Fibroblast of the aortic adventitia (primary cell): ENCODE data around the gene PTGES2. TPM values are rescaled to one million over a fixed set of nuclear protein-coding genes. Genes with fewer than 3 reads are reported as not detected.

Experiments
- DNase-seq: peaks from one replicate; pipeline ENCODE4 v3.0.0-alpha.2; 2010; ENCODE audit warnings: low read depth
- H3K4me3 ChIP-seq: 2 replicates; pipeline ENCODE4 v1.5.1; 2011; ENCODE audit warnings: low read depth, mild to moderate bottlenecking, control low read depth, low read length, moderate library complexity
- total RNA-seq: library from RNA; depleted of rRNA; stranded (reverse); fragments of >200 nt; gene quantifications from 2 replicates; pipeline ENCODE4 v1.2.3, GENCODE V29; 2012; ENCODE audit warnings: low replicate concordance
- TF ChIP-seq, protein P1 (sequence below): IDR thresholded peaks from 2 replicates; pipeline ENCODE4 v1.5.1; 2011; ENCODE audit warnings: mild to moderate bottlenecking, low read length, control low read depth, inconsistent platforms; ENCODE audit not compliant: insufficient read depth

PTGES2 gene
- total RNA-seq, 1 donor: 40.8 TPM

DNA sequence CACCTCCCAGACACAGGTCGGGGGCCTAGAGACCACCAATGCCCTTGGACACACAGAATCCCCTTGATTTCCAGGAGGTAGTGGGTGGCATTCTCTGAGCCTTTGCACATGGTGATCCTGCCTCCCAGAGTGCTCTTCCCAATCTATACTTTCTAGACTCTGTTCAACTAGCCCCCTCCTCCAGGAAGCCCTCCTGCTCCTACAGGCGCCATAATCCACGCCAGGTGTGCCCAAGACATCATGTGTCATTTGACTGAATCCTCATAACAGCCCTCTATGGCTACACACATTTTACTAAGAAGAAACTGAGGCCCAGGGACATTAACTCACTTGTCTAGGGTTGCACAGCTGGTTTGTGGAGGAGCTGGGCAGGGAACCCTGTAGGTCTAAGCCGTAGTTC, 39.7 kb upstream of the PTGES2 start:
- TF ChIP-seq, protein P1, sequence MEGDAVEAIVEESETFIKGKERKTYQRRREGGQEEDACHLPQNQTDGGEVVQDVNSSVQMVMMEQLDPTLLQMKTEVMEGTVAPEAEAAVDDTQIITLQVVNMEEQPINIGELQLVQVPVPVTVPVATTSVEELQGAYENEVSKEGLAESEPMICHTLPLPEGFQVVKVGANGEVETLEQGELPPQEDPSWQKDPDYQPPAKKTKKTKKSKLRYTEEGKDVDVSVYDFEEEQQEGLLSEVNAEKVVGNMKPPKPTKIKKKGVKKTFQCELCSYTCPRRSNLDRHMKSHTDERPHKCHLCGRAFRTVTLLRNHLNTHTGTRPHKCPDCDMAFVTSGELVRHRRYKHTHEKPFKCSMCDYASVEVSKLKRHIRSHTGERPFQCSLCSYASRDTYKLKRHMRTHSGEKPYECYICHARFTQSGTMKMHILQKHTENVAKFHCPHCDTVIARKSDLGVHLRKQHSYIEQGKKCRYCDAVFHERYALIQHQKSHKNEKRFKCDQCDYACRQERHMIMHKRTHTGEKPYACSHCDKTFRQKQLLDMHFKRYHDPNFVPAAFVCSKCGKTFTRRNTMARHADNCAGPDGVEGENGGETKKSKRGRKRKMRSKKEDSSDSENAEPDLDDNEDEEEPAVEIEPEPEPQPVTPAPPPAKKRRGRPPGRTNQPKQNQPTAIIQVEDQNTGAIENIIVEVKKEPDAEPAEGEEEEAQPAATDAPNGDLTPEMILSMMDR: no peak
- H3K4me3 ChIP-seq: no peak overlapping the region
- DNase-seq: no peak

DNA sequence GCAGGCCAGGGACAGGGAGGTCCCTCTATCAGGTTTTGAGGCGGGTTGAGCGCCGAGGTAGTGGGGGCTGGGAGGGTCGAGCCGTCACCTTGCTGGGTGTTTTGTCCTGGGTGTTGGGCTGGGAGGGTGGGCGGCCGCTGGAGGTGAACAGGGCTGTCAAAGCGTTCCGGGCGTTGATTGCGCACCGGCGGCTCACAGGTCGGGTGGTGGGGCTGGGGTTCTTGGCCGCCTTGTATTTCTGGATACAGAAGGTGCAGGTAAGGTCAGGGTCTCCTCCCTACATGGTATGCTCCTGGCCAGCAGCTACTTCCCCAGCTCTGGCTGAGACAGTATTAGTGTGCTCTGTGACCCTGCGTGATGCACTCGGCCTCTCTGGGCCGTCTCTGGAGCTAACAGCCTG, 38.6 kb upstream of the PTGES2 start:
- TF ChIP-seq, protein P1: no peak
- no peak overlapping the region for H3K4me3 ChIP-seq
- DNase-seq: no peak

DNA sequence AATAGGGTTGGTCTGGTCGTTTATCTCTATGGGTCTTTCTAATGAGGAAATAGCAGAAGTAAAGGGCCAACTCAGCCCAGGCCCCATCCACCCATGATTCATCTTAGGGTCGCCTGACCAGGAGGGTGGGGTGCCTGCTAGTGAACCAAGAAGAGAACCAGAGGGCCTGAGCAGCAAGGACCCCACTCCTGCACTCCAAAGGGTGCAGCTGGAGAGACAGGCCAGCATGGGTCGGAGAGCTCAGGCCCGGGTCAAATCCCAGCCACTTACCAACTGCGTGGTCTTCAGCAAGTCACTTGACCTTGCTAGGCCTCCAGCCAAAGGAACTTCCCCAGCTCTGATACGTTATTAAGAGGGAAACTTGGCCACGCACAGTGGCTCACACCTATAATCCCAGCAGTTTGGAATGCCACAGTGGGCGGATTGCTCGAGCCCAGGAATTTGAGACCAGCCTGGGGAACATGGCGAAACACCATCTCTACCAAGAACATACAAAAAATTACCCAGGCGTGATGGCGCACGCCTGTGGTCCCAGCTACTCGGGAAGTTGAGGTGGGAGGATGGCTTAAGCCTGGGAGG, 36.9 kb upstream of the PTGES2 start:
- TF ChIP-seq, protein P1: no peak
- DNase-seq: peak; percentile 47
- H3K4me3 ChIP-seq: no peak overlapping the region

DNA sequence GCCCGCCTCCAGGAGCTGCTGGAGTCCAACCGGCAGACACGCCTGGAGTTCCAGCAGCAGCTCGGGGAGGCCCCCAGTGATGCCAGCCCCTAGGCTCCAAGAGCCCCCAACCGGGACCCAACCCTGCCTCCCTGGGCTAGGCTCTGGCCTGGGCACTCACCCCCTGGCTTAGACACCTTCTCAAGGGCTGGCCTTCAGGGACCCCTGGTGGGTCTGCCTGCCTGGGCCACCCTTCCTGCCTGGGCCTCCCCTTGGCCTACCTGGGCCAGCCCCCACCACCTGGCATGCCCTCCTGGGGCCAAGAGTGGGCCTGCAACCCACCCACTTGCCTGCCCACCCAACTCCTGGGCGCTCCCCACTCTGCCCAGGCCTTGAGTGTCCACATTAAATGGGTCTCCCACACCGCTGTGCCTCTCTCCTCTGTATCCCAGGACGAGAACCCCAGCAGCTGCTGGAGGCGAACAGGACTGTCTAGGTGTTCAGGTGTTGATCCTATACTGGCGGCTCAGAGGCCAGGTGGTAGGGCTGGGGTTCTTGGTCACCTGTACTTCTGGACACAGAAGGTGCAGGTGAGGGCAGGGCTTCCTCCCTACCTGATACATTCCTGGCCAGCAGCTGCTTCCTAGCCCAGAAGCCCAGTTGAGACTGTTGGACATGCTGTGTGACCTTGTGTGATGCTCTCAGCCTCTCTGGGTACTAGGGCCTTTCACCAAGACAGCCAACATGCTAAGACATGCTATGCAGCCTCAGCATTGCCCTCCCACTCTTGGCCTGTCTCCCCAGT, 36.2 kb upstream of the PTGES2 start:
- no peak overlapping the region for H3K4me3 ChIP-seq
- TF ChIP-seq, protein P1: no peak
- DNase-seq: no peak

DNA sequence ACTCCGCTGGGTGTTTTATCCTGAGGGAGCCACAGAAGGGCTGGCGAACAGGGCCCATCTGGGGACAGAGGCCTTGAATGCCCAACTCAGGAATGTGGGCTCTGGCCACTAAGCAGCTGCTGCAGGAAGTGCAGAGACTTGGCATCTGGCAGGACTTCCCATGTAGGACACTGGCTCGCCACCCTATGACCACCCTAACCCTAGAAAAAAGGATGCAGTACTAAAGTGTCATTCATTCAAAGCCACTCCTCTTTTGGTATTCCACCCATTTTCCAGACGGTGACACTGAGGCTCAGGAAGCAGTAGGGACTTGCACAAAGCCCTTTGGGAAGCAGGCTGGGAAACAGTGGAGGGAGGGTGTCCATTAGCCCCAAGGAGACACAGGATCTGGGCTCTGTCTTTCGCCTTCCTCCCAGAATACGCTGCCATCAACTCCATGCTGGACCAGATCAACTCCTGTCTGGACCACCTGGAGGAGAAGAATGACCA, 35.5 kb upstream of the PTGES2 start:
- H3K4me3 ChIP-seq: no peak overlapping the region
- TF ChIP-seq, protein P1: no peak
- DNase-seq: no peak

DNA sequence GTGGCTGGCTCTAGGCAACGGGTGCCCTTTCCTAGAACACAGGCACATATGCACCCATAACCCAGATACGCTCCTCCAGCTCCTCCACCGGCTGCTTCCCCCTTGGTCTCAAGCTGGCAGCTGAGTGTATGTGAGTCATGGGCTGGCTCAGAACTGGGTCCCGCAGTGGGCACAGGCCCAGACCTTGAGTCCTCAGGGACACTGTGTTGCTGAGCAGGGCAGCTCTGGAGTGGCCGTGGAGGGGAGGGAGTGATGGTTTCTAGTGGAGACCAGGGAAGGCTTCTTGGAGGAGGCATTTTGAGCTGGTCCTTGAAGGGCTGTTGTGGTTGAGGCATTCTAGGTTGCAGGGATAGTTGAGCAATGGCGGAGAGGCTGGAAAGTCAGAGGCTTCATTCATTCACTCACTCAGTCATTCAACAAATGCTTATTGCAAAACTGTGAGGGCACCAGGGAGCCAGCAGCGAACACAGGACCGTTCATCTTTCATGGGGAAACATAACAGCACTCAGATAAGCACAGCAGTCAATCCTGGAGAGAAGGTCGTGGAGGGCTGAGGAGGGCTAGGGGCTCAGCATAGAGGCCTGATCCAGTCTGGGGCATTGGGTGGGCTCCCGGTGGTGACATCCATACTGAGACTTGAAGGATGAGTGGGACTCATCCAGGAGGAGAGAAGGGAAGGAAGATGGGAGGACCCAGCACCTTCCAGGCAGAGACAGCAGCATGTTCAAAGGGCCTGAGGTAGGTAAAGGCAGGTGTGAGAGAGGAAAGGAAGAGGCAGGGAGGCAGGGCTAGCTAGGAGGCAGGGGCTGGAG, 34.9 kb upstream of the PTGES2 start:
- TF ChIP-seq, protein P1: no peak
- peak; percentile 47 for DNase-seq
- H3K4me3 ChIP-seq: no peak overlapping the region
